ENCODE data around the gene RXRA.

Gene RXRA

DNA sequence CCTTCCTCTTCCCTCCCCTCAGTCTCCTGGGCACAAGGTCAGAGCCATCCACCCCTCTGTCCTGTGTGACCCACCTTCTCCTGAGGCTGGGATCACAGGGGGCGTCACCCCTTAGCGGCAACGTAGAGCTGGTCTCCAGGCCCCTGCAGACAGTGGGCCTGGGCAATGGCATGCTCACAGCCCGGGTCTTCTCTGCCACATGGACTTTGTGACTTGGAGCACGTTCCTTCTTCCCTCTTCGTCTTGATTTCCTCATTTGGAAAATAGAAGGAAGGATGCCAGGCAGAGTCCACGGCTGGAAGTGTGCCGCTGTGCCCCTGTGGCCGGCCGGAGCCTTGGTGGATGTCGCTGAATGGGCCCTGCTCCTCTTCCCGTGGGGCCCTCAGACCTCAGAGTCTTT is 10.0 kb downstream of the RXRA start:
- DNase-seq (ENCODE audit: low read depth in 1 of 2, low spot score in 1 of 2) = no peak

DNA sequence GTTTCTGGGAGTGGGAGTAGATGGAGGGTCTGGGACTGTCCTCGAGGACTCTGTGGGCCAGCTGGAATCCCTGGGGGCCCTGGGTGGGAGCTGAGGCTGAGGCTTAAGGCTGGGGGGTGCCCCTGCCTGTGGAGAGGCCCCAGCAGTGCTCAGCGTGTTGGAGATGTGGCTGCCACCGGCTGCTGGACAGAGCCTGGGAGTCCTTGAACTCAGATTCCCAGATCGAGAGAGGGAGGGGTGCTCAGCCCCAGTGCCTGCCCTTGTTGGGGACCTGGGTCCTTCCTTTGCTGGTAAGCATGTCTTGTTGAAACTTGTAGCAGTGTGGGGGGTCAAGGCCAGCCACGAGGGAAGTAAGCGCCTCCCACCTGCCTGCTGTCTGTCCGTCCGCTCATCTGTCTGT is 10.7 kb downstream of the RXRA start:
- no peak for DNase-seq (ENCODE audit: low read depth in 1 of 2, low spot score in 1 of 2)

DNA sequence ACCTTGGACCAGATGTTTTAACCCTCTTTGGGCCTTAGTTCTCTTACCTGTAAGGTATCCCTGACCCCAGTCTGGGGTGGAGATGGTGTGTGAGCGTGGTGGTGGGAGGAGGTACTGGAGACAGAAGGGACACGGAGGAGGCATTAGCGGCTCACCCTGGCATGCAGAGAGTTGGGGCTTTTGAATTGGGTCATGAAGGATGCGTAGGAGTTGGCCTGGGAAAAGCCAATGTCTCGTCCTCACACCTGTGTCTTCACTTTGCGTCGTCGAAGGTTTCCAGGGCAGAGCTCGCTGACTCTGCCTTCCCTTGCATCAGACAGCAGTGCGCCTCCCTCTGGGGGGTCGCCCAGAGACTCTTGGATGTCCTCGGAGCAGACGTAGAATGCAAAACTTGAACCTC is 11.2 kb downstream of the RXRA start:
- no peak for DNase-seq (ENCODE audit: low read depth in 1 of 2, low spot score in 1 of 2)

DNA sequence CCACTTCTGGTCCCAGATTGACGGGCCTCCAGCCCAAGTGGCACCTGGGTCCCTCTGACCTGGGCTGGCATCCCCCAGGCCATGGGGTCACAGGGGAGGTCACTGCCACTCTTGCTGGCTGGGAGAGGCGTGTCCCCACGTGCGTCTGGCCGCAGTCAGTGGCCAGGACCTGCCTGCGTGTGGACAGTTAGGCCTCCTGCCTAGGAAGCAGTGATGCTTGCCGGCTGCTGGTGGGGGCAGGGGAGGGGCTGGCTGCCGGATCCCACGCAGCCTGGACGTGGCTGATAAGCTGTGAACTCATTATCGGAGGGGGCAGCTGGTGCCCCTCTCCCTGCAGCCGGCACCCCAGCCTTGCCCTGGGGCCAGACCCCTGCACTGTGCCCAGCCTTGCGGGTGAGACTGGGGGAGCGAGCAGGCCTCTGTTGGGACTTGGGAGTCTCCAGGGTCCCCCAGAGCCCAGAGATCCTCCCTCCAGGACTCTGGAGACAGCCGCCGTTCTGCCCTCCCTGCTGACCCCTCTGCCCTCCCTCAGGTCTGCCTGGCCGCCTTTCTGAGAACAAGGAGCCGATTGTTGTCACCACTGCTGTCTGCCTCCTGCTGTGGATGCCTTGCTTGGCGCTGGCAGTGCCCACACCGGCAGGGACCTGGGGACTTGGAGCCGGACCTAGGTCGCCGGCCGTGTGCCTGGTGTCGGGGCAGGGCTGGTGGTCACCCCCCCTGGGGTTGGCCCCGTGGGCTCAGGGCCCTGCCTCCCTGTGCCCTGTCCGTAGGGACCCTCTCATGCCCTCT is 12.3 kb downstream of the RXRA start:
- no peak for DNase-seq (ENCODE audit: low read depth in 1 of 2, low spot score in 1 of 2)

DNA sequence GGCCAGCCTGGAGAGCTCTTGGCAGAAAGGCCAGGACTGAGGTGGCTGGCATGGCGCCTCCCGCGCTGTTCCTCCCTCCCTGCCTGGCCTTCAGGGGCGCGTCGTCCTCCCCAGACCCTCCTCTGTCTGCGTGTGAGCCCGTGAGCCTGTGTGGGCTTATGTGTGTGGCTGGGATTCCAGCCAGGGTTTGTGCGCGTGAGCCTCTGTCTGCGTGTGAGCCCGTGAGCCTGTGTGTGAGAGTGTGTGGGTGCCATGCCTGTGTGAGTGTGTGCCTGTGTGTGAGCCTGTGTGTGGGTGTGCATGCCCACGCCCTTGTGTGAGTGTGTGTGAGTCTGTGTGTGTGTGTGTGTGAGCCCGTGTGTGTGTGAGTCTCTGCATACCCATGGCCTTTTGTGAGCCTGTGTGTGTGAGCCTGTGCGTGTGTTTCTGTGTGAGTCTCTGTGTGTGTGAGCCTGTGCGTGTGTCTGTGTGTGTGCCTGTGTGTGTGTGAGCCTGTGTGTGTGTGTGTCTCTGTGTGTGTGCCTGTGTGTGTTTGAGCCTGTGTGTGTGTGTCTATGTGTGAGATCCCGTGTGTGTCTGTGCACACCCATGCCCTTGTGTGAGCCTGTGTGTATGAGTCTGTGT is 13.0 kb downstream of the RXRA start:
- DNase-seq (ENCODE audit: low read depth in 1 of 2, low spot score in 1 of 2) = no peak

DNA sequence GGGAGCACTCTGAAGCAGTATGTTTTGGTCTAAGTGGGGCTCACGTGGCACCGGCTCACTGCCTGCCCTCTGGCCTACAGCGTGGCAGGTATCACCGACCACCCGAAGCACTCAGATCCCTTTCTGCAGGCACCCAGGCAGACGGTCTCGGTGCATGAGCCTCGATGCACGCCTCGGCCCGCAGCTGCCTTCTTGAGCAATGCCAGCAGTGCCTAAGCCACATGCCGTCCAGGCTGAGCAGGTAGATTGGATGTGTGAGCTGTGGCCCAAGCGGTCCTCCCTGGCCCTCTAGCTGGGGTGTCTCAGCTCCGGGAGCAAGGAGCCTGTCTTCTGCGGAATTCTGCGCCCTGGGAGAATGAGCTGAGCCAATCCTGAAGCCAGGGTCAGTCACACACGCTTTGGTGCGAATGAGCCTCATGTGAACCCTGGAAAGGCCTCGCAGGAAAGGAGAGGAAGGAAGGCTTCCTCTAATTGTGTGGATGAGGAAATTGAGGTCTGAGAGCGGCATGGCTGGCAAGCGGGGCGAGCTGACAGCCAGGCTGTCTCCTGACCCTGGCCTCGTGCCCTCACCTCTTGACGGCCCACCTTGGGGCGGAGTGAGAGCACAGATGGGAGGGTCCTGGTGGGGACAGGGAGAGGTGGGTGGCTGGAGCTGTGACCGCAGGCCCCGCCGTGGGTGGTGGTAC is 14.4 kb downstream of the RXRA start:
- DNase-seq (ENCODE audit: low read depth in 1 of 2, low spot score in 1 of 2) = no peak

DNA sequence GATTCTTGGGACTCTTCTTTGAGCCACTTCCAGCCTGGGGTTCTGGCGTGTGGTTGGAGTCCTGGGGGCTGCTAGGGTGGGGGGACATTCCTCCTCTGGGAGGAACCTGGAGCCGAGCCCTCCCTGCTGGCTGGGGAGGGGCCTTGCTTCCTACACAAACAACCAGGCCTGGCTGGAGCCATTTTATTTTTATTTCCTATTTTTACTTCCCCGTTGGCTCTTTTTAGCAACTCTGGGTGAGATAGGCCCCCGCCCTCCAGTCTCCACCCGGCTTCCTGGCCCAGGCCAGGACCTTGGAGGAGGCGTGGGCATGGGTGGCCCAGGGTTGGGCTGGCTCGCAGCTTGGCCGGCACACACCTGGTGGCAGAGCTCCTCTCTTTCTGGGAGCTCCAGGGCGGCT is 15.1 kb downstream of the RXRA start:
- no peak for DNase-seq (ENCODE audit: low read depth in 1 of 2, low spot score in 1 of 2)

DNA sequence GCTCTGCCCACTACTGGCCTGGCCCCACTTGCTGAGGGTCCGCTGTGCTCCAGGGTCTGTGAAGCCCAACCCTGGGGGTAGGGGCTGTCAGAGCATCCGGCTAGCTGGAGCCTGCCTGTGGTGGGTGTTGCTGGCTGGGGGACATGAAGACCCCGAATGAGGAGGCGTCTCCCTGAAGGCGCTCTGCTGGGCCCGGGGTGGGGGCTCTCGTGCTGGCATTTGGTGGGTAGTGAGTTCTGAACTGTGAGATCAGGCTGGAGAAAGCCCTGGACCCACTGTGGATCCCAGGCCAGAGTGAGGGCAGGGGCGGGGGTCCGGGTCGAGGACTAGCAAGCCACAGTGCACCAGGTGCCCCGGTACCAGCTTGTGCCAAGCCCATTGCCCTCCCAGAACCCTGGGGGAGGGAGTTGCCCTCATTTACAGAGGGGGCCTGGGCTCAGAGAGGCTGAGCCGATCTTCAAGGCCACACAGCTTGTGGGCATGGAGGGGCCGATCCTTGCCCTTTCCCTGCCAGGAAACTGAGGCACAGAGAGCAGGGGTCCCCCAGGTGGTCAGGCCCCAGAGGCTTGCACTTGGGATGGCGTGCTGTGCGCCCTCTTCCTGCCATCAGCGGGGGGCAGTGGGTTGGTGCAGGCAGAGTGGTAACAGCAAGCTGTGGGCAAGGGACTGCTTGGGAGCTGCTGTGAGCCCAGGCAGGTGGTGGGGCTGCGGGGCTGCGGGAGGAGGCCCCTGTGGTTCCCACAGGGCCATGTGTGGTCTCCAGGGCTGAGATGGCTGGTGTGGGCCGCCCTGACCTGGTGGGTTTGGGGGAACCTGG is 15.9 kb downstream of the RXRA start:
- no peak for DNase-seq (ENCODE audit: low read depth in 1 of 2, low spot score in 1 of 2)

DNA sequence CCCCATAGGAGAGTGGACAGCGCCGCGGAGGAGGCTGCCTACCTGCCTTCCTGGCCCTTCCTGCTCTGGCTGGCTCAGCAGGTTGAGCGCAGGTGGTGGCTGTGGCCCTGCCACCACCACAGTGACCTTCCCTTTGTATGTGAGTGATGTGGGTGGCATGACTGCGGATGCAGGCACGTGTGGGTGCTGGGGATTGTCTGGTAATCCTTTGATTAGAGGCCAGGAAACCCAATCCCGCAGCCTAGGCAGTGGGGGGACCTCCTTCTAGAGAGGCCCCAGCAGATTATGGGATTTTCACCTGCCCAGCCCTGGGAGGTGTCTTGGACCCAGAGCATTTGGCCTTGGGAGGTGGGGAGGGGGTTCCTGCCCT is 16.5 kb downstream of the RXRA start:
- DNase-seq (ENCODE audit: low read depth in 1 of 2, low spot score in 1 of 2) = no peak

DNA sequence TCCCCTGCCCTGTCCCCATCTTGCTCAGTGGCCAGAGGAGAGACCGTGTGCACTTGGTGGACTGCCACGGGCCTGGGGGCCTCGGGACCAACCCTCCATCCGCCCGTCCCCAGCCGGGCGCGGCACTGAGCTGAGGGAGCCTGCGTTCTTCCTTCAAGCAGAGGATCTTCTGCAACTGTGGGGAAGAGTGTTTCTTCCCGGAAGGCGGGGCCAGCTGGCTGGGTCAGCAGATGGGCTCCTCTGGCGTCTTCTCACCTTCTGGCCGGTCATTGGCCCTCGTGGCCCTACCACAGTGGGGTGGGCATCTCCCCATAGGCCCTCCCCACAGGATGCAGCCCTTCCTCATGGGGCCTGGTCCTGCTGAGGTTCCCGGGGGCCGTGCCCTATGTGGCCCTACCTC is 17.4 kb downstream of the RXRA start:
- no peak for DNase-seq (ENCODE audit: low read depth in 1 of 2, low spot score in 1 of 2)

DNA sequence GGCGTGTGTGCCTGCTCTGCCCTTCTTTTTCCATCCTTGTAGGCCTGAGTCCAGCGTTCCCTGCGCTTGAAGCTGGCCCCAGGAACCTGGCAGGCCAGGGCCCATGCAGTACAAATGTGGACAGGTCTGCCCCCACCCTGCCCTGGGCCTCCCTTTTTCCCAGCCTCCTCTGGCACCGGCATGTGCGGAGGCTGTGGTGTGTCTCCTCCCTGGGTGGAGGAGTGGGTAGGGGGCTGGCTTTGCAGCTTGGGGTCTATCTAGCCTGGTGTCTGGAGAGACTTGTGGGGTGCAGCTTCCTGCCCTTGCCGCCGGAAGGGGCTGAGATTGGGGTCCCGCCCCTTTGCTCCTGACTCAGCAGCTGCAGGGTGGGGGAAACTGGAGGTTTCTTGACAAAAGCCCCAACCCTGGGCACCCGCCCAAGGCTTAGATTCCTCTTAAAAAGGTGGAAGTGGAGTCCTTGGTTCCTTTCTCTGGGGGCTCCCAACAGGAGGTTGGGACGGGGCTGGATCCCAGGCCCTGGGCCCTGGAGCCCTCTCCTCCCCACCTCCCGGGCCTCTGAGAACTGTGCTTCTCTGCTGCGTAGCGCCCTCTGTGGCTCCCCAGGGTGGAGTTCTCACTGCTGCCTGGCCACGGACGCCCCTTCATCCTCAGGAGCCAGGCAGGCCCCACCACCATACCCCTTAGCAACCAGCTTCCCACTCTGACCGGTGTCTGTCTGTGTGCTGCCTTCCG is 18.0 kb downstream of the RXRA start:
- no peak for DNase-seq (ENCODE audit: low read depth in 1 of 2, low spot score in 1 of 2)

DNA sequence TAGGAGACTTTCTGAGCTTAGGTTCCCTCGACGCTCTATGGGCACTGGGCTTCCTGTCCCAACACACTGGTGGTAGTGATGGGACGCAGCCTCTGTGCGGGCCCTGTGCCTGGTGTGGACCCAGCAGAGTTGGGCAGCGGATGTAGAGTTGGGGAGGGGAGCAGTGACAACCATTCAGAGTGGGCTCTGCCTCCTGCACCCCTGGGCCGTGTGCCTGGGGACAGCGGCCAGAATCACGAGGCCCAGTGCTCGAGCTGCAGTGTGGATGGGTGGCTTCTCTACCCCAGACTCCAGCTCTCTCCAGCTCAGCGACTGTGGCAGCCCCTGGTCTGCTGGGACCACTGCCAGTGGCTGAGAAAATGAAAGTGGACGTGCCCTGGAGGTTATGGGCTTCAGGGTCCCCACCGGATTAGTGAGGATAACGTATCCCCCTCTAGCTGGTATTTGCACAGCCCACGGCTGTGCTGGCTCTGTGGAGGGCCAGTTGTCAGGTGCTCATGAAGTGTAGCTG is 18.6 kb downstream of the RXRA start:
- no peak for DNase-seq (ENCODE audit: low read depth in 1 of 2, low spot score in 1 of 2)

DNA sequence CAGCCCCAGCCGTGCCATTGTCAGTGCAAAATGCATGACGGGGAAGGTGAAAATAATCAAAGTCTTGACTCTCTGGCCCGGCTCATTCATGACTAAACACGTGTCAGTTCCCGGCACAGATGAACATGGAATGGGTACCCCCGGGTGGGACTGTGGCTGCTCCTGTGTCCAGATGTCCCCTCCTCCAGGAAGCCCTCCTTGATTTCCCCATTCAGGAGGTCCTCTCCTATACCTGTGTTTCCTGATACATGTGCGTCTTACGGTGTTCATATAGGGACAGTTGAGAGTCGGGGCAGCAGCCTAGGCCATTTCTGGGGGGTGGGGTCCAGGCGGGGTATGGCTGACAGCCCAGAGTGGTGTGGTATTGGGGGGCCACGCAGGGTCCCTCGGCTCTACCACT is 19.5 kb downstream of the RXRA start:
- no peak for DNase-seq (ENCODE audit: low read depth in 1 of 2, low spot score in 1 of 2)

DNA sequence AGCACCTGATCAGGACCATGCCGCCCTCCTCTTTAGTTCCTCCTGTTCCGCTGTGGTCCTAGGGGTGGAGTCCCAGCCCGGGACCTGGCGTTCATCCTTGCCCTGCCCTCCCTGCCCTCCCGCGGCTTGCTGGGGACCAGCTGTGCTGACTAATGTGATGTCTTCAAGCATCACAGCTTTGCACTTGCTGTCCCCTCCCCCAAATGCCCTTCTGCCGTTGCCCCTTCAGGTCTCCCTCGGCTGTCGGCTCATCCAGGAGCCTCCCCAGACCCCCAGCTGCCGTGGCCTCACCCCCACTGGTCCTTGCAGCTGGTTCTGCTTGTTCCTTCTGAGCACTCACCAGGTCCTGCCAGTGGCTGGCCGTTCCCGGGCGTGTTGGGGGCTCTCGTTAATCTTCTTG is 19.9 kb downstream of the RXRA start:
- no peak for DNase-seq (ENCODE audit: low read depth in 1 of 2, low spot score in 1 of 2)

DNA sequence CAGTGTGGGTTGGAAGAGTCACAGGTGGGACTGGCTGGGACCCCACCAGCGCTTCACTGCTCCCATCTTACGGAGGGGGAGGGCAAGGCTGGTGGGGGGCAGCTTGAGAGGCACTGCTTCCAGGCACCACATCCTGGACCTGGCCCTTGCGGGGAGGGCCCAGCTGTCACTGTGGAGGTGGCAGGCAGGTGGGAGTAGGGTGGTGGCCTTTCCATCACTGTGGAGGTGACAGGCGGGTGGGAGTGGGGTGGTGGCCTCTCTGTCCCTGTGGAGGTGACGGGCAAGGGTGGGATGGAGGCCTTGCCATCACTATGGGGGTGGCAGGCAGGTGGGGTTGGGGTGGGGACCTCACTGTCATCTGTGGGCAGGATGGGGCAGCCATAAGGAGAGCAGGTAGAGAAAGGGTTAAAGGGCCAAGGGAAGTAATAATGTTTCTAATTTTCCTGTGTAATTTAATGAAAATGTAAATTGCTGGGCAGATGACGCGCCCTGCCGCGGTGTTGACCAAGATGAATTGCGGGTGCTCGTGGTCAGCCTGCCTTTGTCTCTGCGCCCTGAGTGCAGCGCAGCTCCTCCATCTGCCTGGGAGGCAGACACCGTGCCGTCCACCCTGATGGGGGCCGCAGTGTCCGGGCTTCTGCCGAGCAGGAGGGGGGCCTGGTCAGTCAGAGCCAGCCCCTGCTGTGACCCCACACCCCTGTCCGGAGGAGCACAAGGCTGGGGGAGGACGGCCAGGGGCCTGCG is 20.8 kb downstream of the RXRA start:
- no peak for DNase-seq (ENCODE audit: low read depth in 1 of 2, low spot score in 1 of 2)

DNA sequence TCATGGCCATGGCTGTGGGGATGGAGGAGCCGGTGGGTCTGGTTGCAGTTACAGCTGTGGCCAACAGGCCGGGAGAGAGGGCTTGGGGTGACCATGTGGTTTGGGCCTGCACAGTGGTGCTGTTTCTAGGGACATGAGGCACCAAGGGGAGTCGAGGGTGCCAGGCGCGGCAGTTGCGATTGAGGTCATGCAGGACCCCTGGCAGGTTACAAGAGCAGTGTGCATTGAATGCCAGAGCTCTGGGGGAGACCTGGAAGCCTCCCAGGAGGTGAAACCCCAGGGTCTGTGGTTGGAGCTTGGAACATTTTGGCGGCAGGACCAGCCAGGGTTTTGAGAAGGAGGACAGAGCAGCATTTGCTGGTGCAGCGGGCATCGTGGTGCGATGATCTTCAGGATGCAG is 21.7 kb downstream of the RXRA start:
- no peak for DNase-seq (ENCODE audit: low read depth in 1 of 2, low spot score in 1 of 2)

DNA sequence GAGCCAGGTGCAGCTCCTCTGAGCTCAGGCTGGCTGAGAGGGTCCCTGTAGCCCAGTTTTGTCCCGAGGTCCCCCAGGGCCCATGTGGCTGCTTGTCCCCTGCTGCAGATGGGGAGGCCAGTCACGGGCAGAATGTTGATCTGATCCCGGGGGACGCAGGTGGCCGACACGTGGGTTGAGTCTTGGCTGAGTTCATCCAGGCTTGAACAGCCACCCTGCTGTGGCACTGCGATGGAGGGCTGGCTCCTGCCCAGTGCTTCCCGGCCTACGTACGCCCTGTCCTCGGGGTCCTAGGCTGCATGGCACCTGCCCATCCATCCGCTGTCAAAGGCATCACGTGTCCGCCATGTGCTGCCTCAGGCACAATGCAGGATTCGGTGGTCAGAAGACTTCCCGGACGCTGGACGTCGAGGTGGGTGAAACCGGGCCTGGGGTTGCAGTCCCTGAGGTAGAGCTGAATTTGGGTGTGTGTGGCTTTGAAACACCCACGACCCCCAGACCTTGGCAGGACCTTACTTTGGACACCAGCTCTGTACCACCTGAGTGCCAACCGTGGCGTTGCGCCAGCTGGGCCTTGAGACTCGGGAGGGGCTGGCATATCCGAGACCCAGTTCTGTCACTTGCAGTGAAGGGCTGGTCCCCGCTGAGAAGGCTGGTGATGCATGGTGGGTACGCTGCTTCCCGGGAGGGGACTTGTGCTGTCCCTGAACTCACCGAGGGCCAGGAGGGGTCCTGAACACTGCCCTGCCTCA is 22.3 kb downstream of the RXRA start:
- no peak for DNase-seq (ENCODE audit: low read depth in 1 of 2, low spot score in 1 of 2)

DNA sequence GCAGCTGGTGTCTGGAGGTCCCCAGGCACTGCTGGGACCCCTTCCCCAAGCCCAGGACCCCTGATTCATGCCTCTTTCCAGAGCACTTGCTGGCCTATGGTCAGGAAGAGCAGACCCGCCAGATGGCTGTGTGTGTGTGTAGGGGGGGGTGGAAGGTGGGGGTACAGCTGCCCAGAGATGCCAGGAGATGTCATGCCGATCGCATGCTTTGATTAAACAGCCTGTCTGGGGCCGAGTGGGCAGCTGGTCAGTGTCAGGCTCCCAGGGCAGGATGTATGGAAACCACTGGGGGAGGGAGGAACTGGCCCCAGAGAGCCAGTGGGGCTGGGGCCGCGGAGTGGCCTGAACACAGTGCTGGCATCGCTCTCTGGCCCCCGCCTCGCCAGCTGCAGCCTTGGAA is 23.7 kb downstream of the RXRA start:
- no peak for DNase-seq (ENCODE audit: low read depth in 1 of 2, low spot score in 1 of 2)

DNA sequence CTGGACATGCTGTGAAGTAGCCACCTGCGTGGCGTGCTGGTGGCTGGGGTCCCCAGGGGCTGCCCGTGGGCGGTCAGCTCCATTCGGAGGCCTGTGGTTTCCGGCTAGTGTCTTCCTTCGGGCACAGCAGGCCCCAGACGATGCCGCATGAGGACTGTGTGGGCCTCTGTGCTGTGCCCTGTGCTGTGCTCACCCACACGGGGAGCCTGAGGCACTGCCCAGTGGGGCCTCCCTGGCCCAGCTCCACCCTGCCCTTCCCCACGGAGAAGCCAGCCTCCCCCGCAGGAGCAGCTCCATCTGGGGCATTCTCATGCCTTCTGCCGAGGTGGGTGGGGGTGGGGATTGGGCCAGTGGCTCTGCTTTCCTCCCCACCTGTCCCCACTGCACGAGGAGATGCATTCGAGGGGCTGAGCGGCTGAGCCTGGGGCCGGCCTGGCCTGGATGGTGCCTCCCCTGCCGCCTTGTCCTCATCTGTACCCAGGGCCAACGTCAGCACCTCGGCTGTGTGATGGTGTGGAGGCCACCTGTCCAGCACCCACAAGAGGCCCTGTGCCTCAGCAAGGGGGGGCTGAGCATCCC is 24.2 kb downstream of the RXRA start:
- no peak for DNase-seq (ENCODE audit: low read depth in 1 of 2, low spot score in 1 of 2)

All from activated CD4-positive, alpha-beta T cell treated with anti-CD3 and anti-CD28 coated beads, Interleukin-2, amount 50 U/mL, for 24 hours (primary cell).